ENCODE data around the gene SMLR1. TPM values are rescaled to one million over a fixed set of nuclear protein-coding genes. Genes with fewer than 3 reads are reported as not detected.

SMLR1 gene
- total RNA-seq, 2 donors from 2014 or later: not detected

GRCh38 chr6:130870179-130870880 is 43.1 kb downstream of the SMLR1 start:
- ATAC-seq (no peak), DNase-seq (no peak)
- Mint-ChIP-seq H3K4me1 (peaks cover 15% of the 10 kb centered on the region), H3K36me3 (ENCODE audit: low read depth) (peaks cover 7% of the 10 kb centered on the region), H3K4me3 (no peak overlapping the region), H3K27me3 (peaks cover 6% of the 10 kb centered on the region), H3K27ac (no peak overlapping the region)
- H3K9me3 ChIP-seq (ENCODE audit: control insufficient read depth, low read length, poor library complexity, severe bottlenecking): no peaks in the 10 kb centered on the region

- H3K4me1 Mint-ChIP-seq: peaks cover 15% of the 10 kb centered on the region
- ATAC-seq: peak; percentile 62
- H3K27me3 Mint-ChIP-seq: peaks cover 6% of the 10 kb centered on the region
- peaks cover 7% of the 10 kb centered on the region for H3K36me3 Mint-ChIP-seq (ENCODE audit: low read depth)
- H3K27ac Mint-ChIP-seq: no peak overlapping the region
- no peak overlapping the region for H3K4me3 Mint-ChIP-seq
- H3K9me3 ChIP-seq (ENCODE audit: control insufficient read depth, low read length, poor library complexity, severe bottlenecking): no peaks in the 10 kb centered on the region
- peak; percentile 54 to 64 (median 62) for DNase-seq
These were observed 45.3 kb downstream of the SMLR1 start for GRCh38 chr6:130872250-130873095.

GRCh38 chr6:130873746-130874145 is 46.5 kb downstream of the SMLR1 start:
- Mint-ChIP-seq H3K27me3 (peaks cover 6% of the 10 kb centered on the region), H3K4me1 (peaks cover 15% of the 10 kb centered on the region), H3K36me3 (ENCODE audit: low read depth) (peaks cover 7% of the 10 kb centered on the region), H3K4me3 (no peak overlapping the region), H3K27ac (no peak overlapping the region)
- no peaks in the 10 kb centered on the region for H3K9me3 ChIP-seq (ENCODE audit: control insufficient read depth, low read length, poor library complexity, severe bottlenecking)
- no peak for DNase-seq
- no peak for ATAC-seq

- ATAC-seq (no peak), DNase-seq (no peak)
- no peaks in the 10 kb centered on the region for H3K27me3 Mint-ChIP-seq
- H3K4me3 Mint-ChIP-seq: no peak overlapping the region
- peak overlapping the region; percentile 47 for H3K27ac Mint-ChIP-seq
- no peaks in the 10 kb centered on the region for H3K4me1 Mint-ChIP-seq
- no peaks in the 10 kb centered on the region for H3K36me3 Mint-ChIP-seq (ENCODE audit: low read depth)
- H3K9me3 ChIP-seq (ENCODE audit: control insufficient read depth, low read length, poor library complexity, severe bottlenecking): no peaks in the 10 kb centered on the region
These were observed 52.6 kb downstream of the SMLR1 start for GRCh38 chr6:130879826-130880225.

GRCh38 chr6:130882370-130882769 is 55.2 kb downstream of the SMLR1 start:
- no peak for ATAC-seq
- no peaks in the 10 kb centered on the region for H3K9me3 ChIP-seq (ENCODE audit: control insufficient read depth, low read length, poor library complexity, severe bottlenecking)
- Mint-ChIP-seq H3K27ac (no peak overlapping the region), H3K4me3 (no peak overlapping the region), H3K27me3 (no peaks in the 10 kb centered on the region), H3K4me1 (peaks cover 3% of the 10 kb centered on the region), H3K36me3 (ENCODE audit: low read depth) (no peaks in the 10 kb centered on the region)
- DNase-seq: no peak

GRCh38 chr6:130885392-130886192 is 58.4 kb downstream of the SMLR1 start:
- Mint-ChIP-seq H3K4me3 (no peak overlapping the region), H3K27me3 (no peaks in the 10 kb centered on the region), H3K4me1 (peaks cover 7% of the 10 kb centered on the region), H3K27ac (no peak overlapping the region), H3K36me3 (ENCODE audit: low read depth) (no peaks in the 10 kb centered on the region)
- ATAC-seq: peak; percentile 89
- H3K9me3 ChIP-seq (ENCODE audit: control insufficient read depth, low read length, poor library complexity, severe bottlenecking): no peaks in the 10 kb centered on the region
- peak; percentile 19 to 61 (median 31) for DNase-seq

Other genes with a start within 250 kb of the SMLR1 start
- gene EPB41L2, start 235.8 kb downstream of the SMLR1 start, total RNA-seq: 10 to 100 TPM; 14.0 to 20.5 TPM